Right atrium auricular region (tissue), 2 donors: ENCODE measurements around the gene PP2D1. TPM values are rescaled to one million over a fixed set of nuclear protein-coding genes. Genes with fewer than 3 reads are reported as not detected.
A peak's percentile ranks its signal among the peaks of the same experiment; 100 is the strongest.

Experiments
- DNase-seq: peaks from one replicate; pipeline ENCODE4 v3.0.0-alpha.2; 2019; ENCODE audit warnings: low spot score
- H3K27ac ChIP-seq, 2 donors: fragments of 200-600 bp; sonication (generic); 1 replicate in 1 of 2; 2 replicates in 1 of 2; pipeline ENCODE4 v1.5.1; 2016 to 2019
- H3K27me3 ChIP-seq, 2 donors: fragments of 200-600 bp; sonication (generic); one replicate each; pipeline versions ENCODE4 v1.5.1 to v1.6.0; 2017 to 2019
- H3K36me3 ChIP-seq: fragments of 200-600 bp; sonication (generic); one replicate; pipeline ENCODE4 v1.5.1; 2016
- H3K4me1 ChIP-seq, 2 donors: fragments of 200-600 bp; sonication (generic); one replicate each; pipeline versions ENCODE4 v1.5.1 to v1.6.0; 2017 to 2019
- H3K4me3 ChIP-seq, 2 donors: fragments of 200-600 bp; sonication (generic); 1 replicate in 1 of 2; 2 replicates in 1 of 2; pipeline ENCODE4 v1.5.1; 2017 to 2019; ENCODE audit warnings: mild to moderate bottlenecking in 1 of 2, moderate library complexity in 1 of 2
- H3K9me3 ChIP-seq, 2 donors: fragments of 200-600 bp; sonication (generic); one replicate each; pipeline ENCODE4 v1.5.1; 2019
- CTCF ChIP-seq, 2 donors: fragments of 200-600 bp; sonication (generic); IDR thresholded peaks; one replicate each; pipeline ENCODE4 v1.5.1; 2019; ENCODE audit warnings: antibody characterized with exemption in 2 of 2
- total RNA-seq, 2 donors: library from RNA; depleted of rRNA; stranded (reverse); fragments of >200 nt; gene quantifications; one replicate each; pipeline ENCODE4 v1.1.0, GENCODE V29; 2016

Gene PP2D1
- total RNA-seq, 2 donors from 2014 or later = not detected

DNA sequence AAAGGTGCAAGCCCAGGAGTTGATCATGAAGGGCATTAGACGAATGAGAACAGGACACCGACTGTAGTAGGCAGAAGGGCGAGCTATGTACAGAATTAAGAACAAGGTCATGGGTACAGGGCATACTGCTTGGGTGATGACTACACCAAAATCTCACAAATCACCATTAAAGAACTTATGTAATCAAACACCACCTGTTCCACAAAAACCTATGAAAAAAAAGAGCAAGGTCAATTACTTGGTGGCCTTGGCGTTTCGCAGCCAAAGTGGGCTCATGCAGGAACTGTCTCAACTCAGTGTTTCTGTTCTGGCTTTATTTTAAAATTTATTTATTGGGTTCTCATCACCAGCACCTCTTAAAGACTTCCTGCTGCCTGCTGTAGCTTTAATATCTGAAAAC lies 30.3 kb upstream of the PP2D1 start:
- H3K36me3 ChIP-seq = no peaks in the 10 kb centered on the region
- H3K4me1 ChIP-seq = peaks cover 0 to 44% of the 10 kb centered on the region in 2 donors
- H3K4me3 ChIP-seq = no peak overlapping the region
- H3K9me3 ChIP-seq = no peaks in the 10 kb centered on the region
- H3K27ac ChIP-seq = peak overlapping the region; percentile 96 to 99
- no peak for TF ChIP-seq CTCF (IDR thresholded peaks at IDR 0.05)
- no peaks in the 10 kb centered on the region for H3K27me3 ChIP-seq
- DNase-seq = no peak

DNA sequence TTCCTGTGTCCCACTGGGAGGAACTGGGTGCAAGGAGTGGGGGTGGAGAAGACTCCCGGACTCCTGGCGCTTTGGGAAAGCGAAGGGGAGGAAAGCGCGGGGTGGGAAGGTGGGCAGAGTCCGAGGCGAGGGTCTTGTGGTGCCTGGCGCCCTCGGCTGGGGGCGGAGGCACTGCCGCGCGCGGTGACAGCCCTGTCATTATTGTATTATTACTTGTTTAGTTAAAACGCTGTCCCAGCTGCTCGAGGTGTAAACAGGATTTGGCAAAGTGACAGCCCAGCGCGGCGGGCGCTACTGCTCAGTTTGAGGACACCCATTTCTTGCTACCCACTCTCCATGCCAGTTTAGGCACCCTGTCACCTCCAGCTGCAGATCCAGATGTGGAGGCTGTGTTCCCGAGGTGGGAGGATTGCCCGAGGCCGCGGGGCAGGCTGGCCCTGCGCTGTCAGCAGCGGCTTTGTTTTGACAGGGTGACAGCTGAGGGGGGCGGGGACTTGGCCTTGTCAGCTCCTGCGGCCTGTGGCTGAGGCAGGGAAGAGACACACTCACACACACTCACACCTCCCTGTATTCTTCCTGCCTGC lies 29.2 kb upstream of the PP2D1 start:
- TF ChIP-seq CTCF (IDR thresholded peaks at IDR 0.05) = no peak
- Histone ChIP-seq H3K4me1 (peaks cover 0 to 36% of the 10 kb centered on the region in 2 donors), H3K9me3 (no peaks in the 10 kb centered on the region), H3K27me3 (no peaks in the 10 kb centered on the region), H3K36me3 (no peaks in the 10 kb centered on the region), H3K27ac (peak overlapping the region; percentile 96 to 99), H3K4me3 (peak overlapping the region; percentile 83 to 92)
- DNase-seq = peak; percentile 91

DNA sequence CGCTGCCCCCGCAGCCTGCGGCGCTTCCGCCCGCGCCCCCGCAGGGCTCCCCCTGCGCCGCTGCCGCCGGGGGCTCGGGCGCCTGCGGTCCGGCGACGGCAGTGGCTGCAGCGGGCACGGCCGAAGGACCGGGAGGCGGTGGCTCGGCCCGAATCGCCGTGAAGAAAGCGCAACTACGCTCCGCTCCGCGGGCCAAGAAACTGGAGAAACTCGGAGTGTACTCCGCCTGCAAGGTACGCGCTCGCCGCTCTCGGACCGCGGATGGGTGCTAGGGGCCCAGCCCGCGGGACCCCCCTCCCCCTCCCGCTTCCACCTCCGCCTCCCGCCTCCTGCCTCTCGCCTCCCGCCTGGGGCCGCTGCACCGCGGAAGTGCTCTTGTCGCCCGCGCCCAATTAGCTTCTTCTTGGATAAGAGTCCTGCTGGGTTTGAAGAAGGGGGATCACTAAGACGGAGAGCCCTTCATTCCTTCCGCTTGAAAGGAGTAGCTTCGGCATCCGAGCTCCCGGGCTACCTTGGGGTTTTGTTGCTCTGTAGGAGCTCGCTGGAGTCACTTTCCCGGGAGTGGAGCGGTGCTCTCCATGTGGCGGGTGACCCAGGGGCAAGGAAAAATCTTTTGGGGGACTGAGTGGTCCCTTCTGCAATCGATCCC lies 28.6 kb upstream of the PP2D1 start:
- no peaks in the 10 kb centered on the region for H3K9me3 ChIP-seq
- TF ChIP-seq CTCF (IDR thresholded peaks at IDR 0.05) = peak in 1 of 2 donors; percentile 33
- H3K4me1 ChIP-seq = peaks cover 0 to 36% of the 10 kb centered on the region in 2 donors
- no peaks in the 10 kb centered on the region for H3K27me3 ChIP-seq
- no peaks in the 10 kb centered on the region for H3K36me3 ChIP-seq
- DNase-seq = peak; percentile 76
- H3K4me3 ChIP-seq = peak overlapping the region; percentile 83 to 92
- H3K27ac ChIP-seq = peak overlapping the region; percentile 96 to 99

- H3K4me3 ChIP-seq = peak within 1 kb of the TSS; percentile 83 to 92
- H3K9me3 ChIP-seq = no peaks in the 10 kb centered on the region
- peak; percentile 72 to 86 for TF ChIP-seq CTCF (IDR thresholded peaks at IDR 0.05)
- no peaks in the 10 kb centered on the region for H3K27me3 ChIP-seq
- H3K36me3 ChIP-seq = no peaks in the 10 kb centered on the region
- peak; percentile 75 for DNase-seq
- H3K4me1 ChIP-seq = peaks cover 0 to 36% of the 10 kb centered on the region in 2 donors
- peak within 1 kb of the TSS; percentile 96 to 99 for H3K27ac ChIP-seq
These were observed 27.9 kb upstream of the PP2D1 start, which contains the start of gene KAT2B for GRCh38 chr3:20039765-20040547. Gene KAT2B, plus strand, starts transcription at chr3:20040446. Its CDS starts 32 bp downstream, at chr3:20040478.

DNA sequence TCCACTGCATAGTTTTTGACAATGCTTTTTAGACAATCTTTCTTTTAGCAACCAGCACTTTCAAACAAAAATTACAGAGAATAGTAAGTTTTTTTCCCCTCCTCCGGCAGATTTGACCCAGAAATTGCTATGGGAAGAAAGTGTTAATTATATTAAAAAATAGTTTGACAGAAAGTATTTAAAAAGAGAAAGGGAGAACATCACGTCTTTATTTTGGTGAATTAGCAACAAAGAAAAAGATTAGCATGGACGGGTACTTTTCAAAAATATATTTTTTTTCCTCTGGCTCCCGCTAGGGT lies 27.4 kb upstream of the PP2D1 start:
- no peaks in the 10 kb centered on the region for H3K9me3 ChIP-seq
- no peaks in the 10 kb centered on the region for H3K36me3 ChIP-seq
- peak overlapping the region; percentile 83 to 92 for H3K4me3 ChIP-seq
- no peak for DNase-seq
- H3K27me3 ChIP-seq = no peaks in the 10 kb centered on the region
- no peak for TF ChIP-seq CTCF (IDR thresholded peaks at IDR 0.05)
- peaks cover 0 to 35% of the 10 kb centered on the region in 2 donors for H3K4me1 ChIP-seq
- peak overlapping the region; percentile 96 to 99 for H3K27ac ChIP-seq
